GM12878 (cell line): ENCODE measurements around the gene CYP1B1. TPM values are rescaled to one million over a fixed set of nuclear protein-coding genes. Genes with fewer than 3 reads are reported as not detected.

Experiments
- ATAC-seq: fragments of 200-7000 bp; cut with Tn5 transposase; 3 replicates; pipeline ENCODE4 v1.9.1; 2020; ENCODE audit warnings: mild to moderate bottlenecking, moderate library complexity
- BruUV-seq: library from RNA; stranded (reverse); fragments of 400-500 nt; replicated peaks from 2 replicates; lab custom pipeline; 2021; lab: Mats Ljungman, UMichigan
- CTCF ChIA-PET: fragments of 300-600 bp; sonication (Branson Sonifier 250); formaldehyde crosslinking; extraction: SDS; loops from one replicate; lab custom pipeline; 2021; ENCODE audit warnings: inconsistent platforms; lab: Yijun Ruan, JAX
- POLR2A ChIA-PET: fragments of 350-600 bp; formaldehyde crosslinking; extraction: SDS; loops from one replicate; lab custom pipeline; 2021; ENCODE audit warnings: inconsistent platforms; lab: Charles Lee
- RAD21 ChIA-PET: fragments of 300-600 bp; sonication (Branson Sonifier 250); formaldehyde crosslinking; loops from one replicate; lab custom pipeline; 2023; ENCODE audit warnings: antibody characterized with exemption; ENCODE audit not compliant: unreplicated experiment; lab: Charles Lee
- SMC1A ChIA-PET: fragments of 300-600 bp; sonication (Branson Sonifier 250); formaldehyde crosslinking; loops from one replicate; lab custom pipeline; 2023; ENCODE audit not compliant: unreplicated experiment, uncharacterized antibody; lab: Charles Lee
- DNase-seq: peaks from one replicate; pipeline ENCODE4 v3.0.0-alpha.2; 2011; ENCODE audit warnings: low read depth, low spot score
- FAIRE-seq: peaks from 3 replicates; lab custom pipeline; 2011; peaks lifted over from hg19 to GRCh38; lab: Jason Lieb, UNC
- H2AFZ ChIP-seq: 2 replicates; pipeline ENCODE4 v1.6.0; 2011; ENCODE audit warnings: low read depth, low read length, control low read depth; ENCODE audit not compliant: control insufficient read depth
- H3K27ac ChIP-seq: 2 replicates; pipeline ENCODE4 v1.5.1; 2011; ENCODE audit warnings: control low read depth; ENCODE audit not compliant: control insufficient read depth, insufficient read depth
- H3K27me3 ChIP-seq, 2 experiments: replicated peaks in 1 of 2; 2 replicates each; pipeline versions ENCODE4 v1.6.0 to v1.6.1; 2011; ENCODE audit warnings: low read length in 1 of 2; ENCODE audit not compliant: control insufficient read depth in 2 of 2, insufficient read depth in 2 of 2
- H3K36me3 ChIP-seq, 2 experiments: 2 replicates each; pipeline ENCODE4 v1.5.1; 2011; ENCODE audit warnings: low read length in 1 of 2; ENCODE audit not compliant: control insufficient read depth in 2 of 2, insufficient read depth in 2 of 2
- H3K4me1 ChIP-seq: 2 replicates; pipeline ENCODE4 v1.6.1; 2011; ENCODE audit warnings: mild to moderate bottlenecking, low read length, moderate library complexity, mixed read lengths; ENCODE audit not compliant: control insufficient read depth, insufficient read depth
- H3K4me2 ChIP-seq: 2 replicates; pipeline ENCODE4 v1.6.0; 2011; ENCODE audit warnings: control low read depth; ENCODE audit not compliant: control insufficient read depth, insufficient read depth
- H3K4me3 ChIP-seq: fragments of 200-600 bp; sonication (generic); 2 replicates; pipeline ENCODE4 v1.5.1; 2016
- H3K79me2 ChIP-seq: 2 replicates; pipeline ENCODE4 v1.6.0; 2011; ENCODE audit warnings: low read length; ENCODE audit not compliant: control insufficient read depth, insufficient read depth
- H3K9ac ChIP-seq: 2 replicates; pipeline ENCODE4 v1.8.0; 2011; ENCODE audit warnings: low read length, control low read depth, mixed read lengths; ENCODE audit not compliant: control insufficient read depth, insufficient read depth
- H3K9me3 ChIP-seq: replicated peaks from 3 replicates; pipeline ENCODE4 v1.5.1; 2011; ENCODE audit warnings: mild to moderate bottlenecking, low read length; ENCODE audit not compliant: control insufficient read depth, insufficient read depth
- H4K20me1 ChIP-seq: 2 replicates; pipeline ENCODE4 v1.6.0; 2011; ENCODE audit not compliant: control insufficient read depth, insufficient read depth
- ASH2L ChIP-seq: fragments of 300-600, 200-600 bp; sonication (generic); IDR thresholded peaks from 2 replicates; pipeline ENCODE4 v1.6.1; 2017; ENCODE audit warnings: low read depth, mild to moderate bottlenecking, borderline replicate concordance
- ATF2 ChIP-seq: IDR thresholded peaks from 2 replicates; pipeline ENCODE4 v1.6.1; 2012; ENCODE audit warnings: low read length, inconsistent platforms
- CUX1 ChIP-seq: IDR thresholded peaks from 2 replicates; pipeline ENCODE4 v1.6.1; 2012; ENCODE audit warnings: improper control_type of control experiment, low read depth, low read length; ENCODE audit not compliant: insufficient replicate concordance
- FOS ChIP-seq: IDR thresholded peaks from 3 replicates; pipeline ENCODE4 v1.6.1; 2011; ENCODE audit warnings: borderline replicate concordance; ENCODE audit not compliant: insufficient read length; ENCODE audit errors: extremely low read depth
- IRF5 ChIP-seq: fragments of 450-650 bp; IDR thresholded peaks from 2 replicates; pipeline ENCODE4 v1.6.1; 2017; ENCODE audit warnings: borderline replicate concordance
- RAD51 ChIP-seq: fragments of 450-650 bp; IDR thresholded peaks from 2 replicates; pipeline ENCODE4 v1.6.1; 2016; ENCODE audit warnings: moderate library complexity, mild to moderate bottlenecking, inconsistent platforms
- SMAD1 ChIP-seq: fragments of 450-650 bp; IDR thresholded peaks from 2 replicates; pipeline ENCODE4 v1.6.1; 2018; ENCODE audit warnings: mild to moderate bottlenecking, low read depth; ENCODE audit not compliant: partially characterized antibody
- SRF ChIP-seq, 2 experiments: IDR thresholded peaks; 2 replicates each; pipeline ENCODE4 v1.6.1; 2011; ENCODE audit warnings: low read depth in 2 of 2, low read length in 2 of 2, mild to moderate bottlenecking in 1 of 2, moderate library complexity in 1 of 2
- WGBS: methylation state at CpG from one replicate; pipeline ENCODE4 v1.1.6; 2016; ENCODE audit warnings: low lambda C conversion rate; ENCODE audit not compliant: insufficient replicate concordance, insufficient coverage; ENCODE audit errors: missing lambda C conversion rate; 5-methylcytosine and 5-hydroxymethylcytosine counted together
- in situ Hi-C: fragments of 300-500 bp; cut with MboI; formaldehyde crosslinking; loops from 9 replicates; pipeline ENCODE4 v1.14.3; 2018; ENCODE audit warnings: mixed read lengths
- intact Hi-C: fragments of 100-400 bp; cut with micrococcal nuclease; formaldehyde crosslinking; loops from one replicate; pipeline ENCODE4 v1.14.2; 2022; ENCODE audit not compliant: unreplicated experiment
- polyA plus RNA-seq, 11 experiments: library from polyadenylated mRNA; depleted of rRNA in 4 of 11; unstranded in 6 of 11; stranded (reverse) in 5 of 11; fragments of >200 nt; fragmentation: Nextera tagmentation in 4 of 11; fragmentation: Illumina TruSeq in 1 of 11; extraction: Ambion mirVana in 4 of 11; extraction: Trizol in 1 of 11; gene quantifications; 1 replicate in 1 of 11; 2 replicates in 10 of 11; pipeline versions ENCODE4 v1.2.1 to v1.2.3, GENCODE V29; 2011 to 2016; ENCODE audit warnings: inconsistent platforms in 2 of 11, missing spikeins in 2 of 11, low read depth in 1 of 11
- total RNA-seq, 4 experiments: library from RNA; depleted of rRNA in 3 of 4; stranded (reverse); fragments of >200 nt in 3 of 4; fragmentation: Illumina TruSeq in 1 of 4; extraction: Trizol in 1 of 4; gene quantifications; 2 replicates each; pipeline versions ENCODE4 v1.2.1 to v1.2.3, GENCODE V29; 2013 to 2021

Gene CYP1B1
- total and polyA plus RNA-seq, 10 of the 15 experiments (the other 5 are each of a cell fraction or from before 2014, with no cell fraction given): 0.35 to 29.7 (median 3.4) TPM

GRCh38 chr2:38035968-38036367 lies 40.0 kb downstream of the CYP1B1 start (continued):
- TF ChIP-seq ATF2 (no peak), IRF5 (no peak)

- Histone ChIP-seq H4K20me1 (no peaks in the 10 kb centered on the region), H3K36me3 (no peaks in the 10 kb centered on the region), H3K4me3 (no peak overlapping the region), H3K79me2 (no peaks in the 10 kb centered on the region), H3K4me1 (peaks cover 19% of the 10 kb centered on the region), H3K27ac (no peak overlapping the region), H3K9ac (no peak overlapping the region), H3K27me3 (no peaks in the 10 kb centered on the region), H3K9me3 (no peaks in the 10 kb centered on the region; the same call in 2 of the 3 replicates), H2AFZ (no peak overlapping the region), H3K4me2 (no peak overlapping the region)
- intact Hi-C loops (no loop called here), in situ Hi-C loops (no loop called here)
- FAIRE-seq (no peak), ATAC-seq (no peak), DNase-seq (no peak)
- ChIA-PET RAD21 (no interaction called here), SMC1A (no interaction called here), POLR2A (no interaction called here), CTCF (interaction anchor here (1.1 kb wide), 1 partner anchor 82 kb away, joined by 3 read pairs; no protein-coding TSS in a partner anchor)
- 79% methylated on average over 2 of the region's 2 CpGs for WGBS
- BruUV-seq: no TSS peak
- TF ChIP-seq SRF (IDR thresholded peaks at IDR 0.05; ENCODE audit: low read depth in 2 of 2, low read length in 2 of 2) (no peak), RAD51 (no peak), FOS (no peak), SMAD1 (no peak), CUX1 (no peak), ASH2L (no peak)
- TF ChIP-seq, all 136 proteins: peak for 0
Observed at GRCh38 chr2:38033646-38034045, 42.3 kb downstream of the CYP1B1 start.
